Measurements from ENCODE around the gene MAFG.

- TF ChIP-seq CTCF (IDR thresholded peaks at IDR 0.05) (no peak), POLR2A (IDR thresholded peaks at IDR 0.05) (no peak)
Observed at GRCh38 chr17:81939881-81940385, 12.4 kb upstream of the MAFG start.
